Stimulated activated naive CD8-positive, alpha-beta T cell treated with anti-CD3 and anti-CD28 coated beads, Interleukin-15, Interleukin-2, amounts not matched to agents 100 ng/mL and 50 ng/mL, for 24 hours (primary cell): ENCODE measurements around the gene CD9.

Experiments used
- H3K27ac Mint-ChIP-seq: one replicate; pipeline ENCODE4 v1.8.0; 2021; ENCODE audit warnings: mild to moderate bottlenecking, mixed read lengths
- H3K27me3 Mint-ChIP-seq: one replicate; pipeline ENCODE4 v1.8.0; 2021; ENCODE audit warnings: mixed read lengths
- H3K36me3 Mint-ChIP-seq: one replicate; pipeline ENCODE4 v1.8.0; 2021; ENCODE audit warnings: low read depth, mixed read lengths
- H3K4me1 Mint-ChIP-seq: one replicate; pipeline ENCODE4 v1.8.0; 2021; ENCODE audit warnings: low read depth, mixed read lengths
- H3K4me3 Mint-ChIP-seq: one replicate; pipeline ENCODE4 v1.8.0; 2021; ENCODE audit warnings: mild to moderate bottlenecking, mixed read lengths
- H3K9me3 Mint-ChIP-seq: one replicate; pipeline ENCODE4 v1.8.0; 2021; ENCODE audit warnings: mixed read lengths

The CD9 gene

GRCh38 chr12:6171409-6172015, 28.7 kb upstream of the CD9 start:
- Mint-ChIP-seq H3K27me3 (no peaks in the 10 kb centered on the region), H3K9me3 (no peaks in the 10 kb centered on the region), H3K4me3 (no peak overlapping the region), H3K27ac (no peak overlapping the region), H3K36me3 (no peaks in the 10 kb centered on the region), H3K4me1 (peaks cover 32% of the 10 kb centered on the region)

GRCh38 chr12:6172086-6172485, 28.1 kb upstream of the CD9 start:
- no peaks in the 10 kb centered on the region for H3K36me3 Mint-ChIP-seq
- no peak overlapping the region for H3K4me3 Mint-ChIP-seq
- H3K27me3 Mint-ChIP-seq = no peaks in the 10 kb centered on the region
- H3K27ac Mint-ChIP-seq = no peak overlapping the region
- H3K9me3 Mint-ChIP-seq = no peaks in the 10 kb centered on the region
- peaks cover 27% of the 10 kb centered on the region for H3K4me1 Mint-ChIP-seq

GRCh38 chr12:6172862-6173261, 27.3 kb upstream of the CD9 start:
- Mint-ChIP-seq H3K27ac (no peak overlapping the region), H3K9me3 (no peaks in the 10 kb centered on the region), H3K36me3 (no peaks in the 10 kb centered on the region), H3K4me3 (no peak overlapping the region), H3K4me1 (peaks cover 19% of the 10 kb centered on the region), H3K27me3 (no peaks in the 10 kb centered on the region)

- Mint-ChIP-seq H3K36me3 (no peaks in the 10 kb centered on the region), H3K9me3 (no peaks in the 10 kb centered on the region), H3K27ac (no peak overlapping the region), H3K27me3 (no peaks in the 10 kb centered on the region), H3K4me1 (no peaks in the 10 kb centered on the region), H3K4me3 (no peak overlapping the region)
Measured at GRCh38 chr12:6177642-6178358, 22.4 kb upstream of the CD9 start.

- no peak overlapping the region for H3K4me3 Mint-ChIP-seq
- no peaks in the 10 kb centered on the region for H3K4me1 Mint-ChIP-seq
- H3K36me3 Mint-ChIP-seq = no peaks in the 10 kb centered on the region
- no peak overlapping the region for H3K27ac Mint-ChIP-seq
- H3K9me3 Mint-ChIP-seq = no peaks in the 10 kb centered on the region
- H3K27me3 Mint-ChIP-seq = no peaks in the 10 kb centered on the region
Measured at GRCh38 chr12:6178981-6179761, 21.0 kb upstream of the CD9 start.

- Mint-ChIP-seq H3K36me3 (no peaks in the 10 kb centered on the region), H3K9me3 (no peaks in the 10 kb centered on the region), H3K27me3 (no peaks in the 10 kb centered on the region), H3K27ac (no peak overlapping the region), H3K4me3 (no peak overlapping the region), H3K4me1 (no peaks in the 10 kb centered on the region)
Measured at GRCh38 chr12:6180268-6181051, 19.7 kb upstream of the CD9 start.

GRCh38 chr12:6181166-6181565, 19.0 kb upstream of the CD9 start:
- Mint-ChIP-seq H3K4me1 (no peaks in the 10 kb centered on the region), H3K9me3 (no peaks in the 10 kb centered on the region), H3K4me3 (no peak overlapping the region)

GRCh38 chr12:6181583-6182278, 18.5 kb upstream of the CD9 start:
- H3K4me1 Mint-ChIP-seq = no peaks in the 10 kb centered on the region
- no peaks in the 10 kb centered on the region for H3K36me3 Mint-ChIP-seq
- H3K9me3 Mint-ChIP-seq = no peaks in the 10 kb centered on the region
- no peaks in the 10 kb centered on the region for H3K27me3 Mint-ChIP-seq
- peak overlapping the region; percentile 4 for H3K27ac Mint-ChIP-seq
- no peak overlapping the region for H3K4me3 Mint-ChIP-seq

More at GRCh38 chr12:6181166-6181565, 19.0 kb upstream of the CD9 start:
- no peaks in the 10 kb centered on the region for H3K27me3 Mint-ChIP-seq
- no peak overlapping the region for H3K27ac Mint-ChIP-seq
- H3K36me3 Mint-ChIP-seq = no peaks in the 10 kb centered on the region

- H3K4me3 Mint-ChIP-seq = no peak overlapping the region
Measured at GRCh38 chr12:6182279-6182898, 17.8 kb upstream of the CD9 start.

GRCh38 chr12:6183689-6184428, 16.3 kb upstream of the CD9 start:
- H3K27me3 Mint-ChIP-seq = no peaks in the 10 kb centered on the region
- no peak overlapping the region for H3K27ac Mint-ChIP-seq
- no peaks in the 10 kb centered on the region for H3K9me3 Mint-ChIP-seq
- no peak overlapping the region for H3K4me3 Mint-ChIP-seq
- H3K4me1 Mint-ChIP-seq = peaks cover 2% of the 10 kb centered on the region
- H3K36me3 Mint-ChIP-seq = no peaks in the 10 kb centered on the region

More at GRCh38 chr12:6182279-6182898, 17.8 kb upstream of the CD9 start:
- peak overlapping the region; percentile 4 for H3K27ac Mint-ChIP-seq
- H3K4me1 Mint-ChIP-seq = no peaks in the 10 kb centered on the region
- no peaks in the 10 kb centered on the region for H3K9me3 Mint-ChIP-seq
- H3K27me3 Mint-ChIP-seq = no peaks in the 10 kb centered on the region
- no peaks in the 10 kb centered on the region for H3K36me3 Mint-ChIP-seq

- no peak overlapping the region for H3K27ac Mint-ChIP-seq
- H3K4me1 Mint-ChIP-seq = peaks cover 18% of the 10 kb centered on the region
- peaks cover 12% of the 10 kb centered on the region for H3K27me3 Mint-ChIP-seq
Measured at GRCh38 chr12:6185961-6186827, 14.0 kb upstream of the CD9 start.

GRCh38 chr12:6187948-6188793, 12.0 kb upstream of the CD9 start:
- H3K4me3 Mint-ChIP-seq = no peak overlapping the region
- H3K36me3 Mint-ChIP-seq = no peaks in the 10 kb centered on the region
- no peaks in the 10 kb centered on the region for H3K9me3 Mint-ChIP-seq
- peaks cover 18% of the 10 kb centered on the region for H3K27me3 Mint-ChIP-seq
- peaks cover 18% of the 10 kb centered on the region for H3K4me1 Mint-ChIP-seq
- no peak overlapping the region for H3K27ac Mint-ChIP-seq

More at GRCh38 chr12:6185961-6186827, 14.0 kb upstream of the CD9 start:
- H3K9me3 Mint-ChIP-seq = no peaks in the 10 kb centered on the region
- no peaks in the 10 kb centered on the region for H3K36me3 Mint-ChIP-seq
- no peak overlapping the region for H3K4me3 Mint-ChIP-seq
